Right lobe of liver (tissue), 6 donors: Measurements from ENCODE around the gene SLC25A42. TPM values are rescaled to one million over a fixed set of nuclear protein-coding genes. Genes with fewer than 3 reads are reported as not detected.
"Not testable (repeated sequence)": the region's sequence is repeated elsewhere in the genome, so short reads cannot be mapped to it uniquely, and the experiment has no call there.

Experiments used
- ATAC-seq, 4 donors: fragments of 200-7000 bp; cut with Tn5 transposase; one replicate each; pipeline ENCODE4 v1.9.1; 2020; ENCODE audit warnings: mild to moderate bottlenecking in 4 of 4, moderate library complexity in 4 of 4
- DNase-seq, 3 donors: peaks; one replicate each; pipeline ENCODE4 v3.0.0-alpha.2; 2020
- H3K27ac ChIP-seq, 3 donors: fragments of 200-600 bp; one replicate each; pipeline ENCODE4 v1.8.0; 2022
- H3K27me3 ChIP-seq, 2 donors: fragments of 200-600 bp; one replicate each; pipeline ENCODE4 v1.8.0; 2022
- H3K36me3 ChIP-seq, 4 donors: fragments of 200-600 bp; sonication (generic) in 1 of 4; one replicate each; pipeline versions ENCODE4 v1.5.1 to v1.8.0; 2017 to 2022; ENCODE audit warnings: control low read depth in 1 of 4
- H3K4me1 ChIP-seq, 4 donors: fragments of 200-600 bp; sonication (generic) in 1 of 4; one replicate each; pipeline versions ENCODE4 v1.5.1 to v1.8.0; 2017 to 2022; ENCODE audit warnings: control low read depth in 1 of 4
- H3K4me3 ChIP-seq, 3 donors: fragments of 200-600 bp; one replicate each; pipeline ENCODE4 v1.8.0; 2022
- H3K9me3 ChIP-seq, 4 donors: fragments of 200-600 bp; sonication (generic) in 1 of 4; one replicate each; pipeline versions ENCODE4 v1.5.1 to v1.8.0; 2017 to 2022; ENCODE audit warnings: control low read depth in 1 of 4
- POLR2A ChIP-seq: fragments of 450-650 bp; IDR thresholded peaks from one replicate; pipeline ENCODE4 v1.6.1; 2017; ENCODE audit warnings: antibody characterized with exemption, mild to moderate bottlenecking
- WGBS: methylation state at CpG from one replicate; pipeline ENCODE4 v1.1.6; 2018; ENCODE audit warnings: low coverage, low lambda C conversion rate; ENCODE audit not compliant: insufficient coverage; ENCODE audit errors: missing lambda C conversion rate; 5-methylcytosine and 5-hydroxymethylcytosine counted together
- intact Hi-C, 2 donors: fragments of 100-400 bp; cut with DNase I; formaldehyde crosslinking; loops; one replicate each; pipeline versions ENCODE4 v1.11.2 to v1.14.1; 2022
- total RNA-seq, 6 experiments: library from RNA; depleted of rRNA in 2 of 6; stranded (reverse); fragments of >200 nt in 2 of 6; fragmentation: NEBNext Ultra II Directional in 3 of 6; extraction: Animal tissue kit (Norgen Biotek cat#: 25700) in 3 of 6; gene quantifications; one replicate each; pipeline versions ENCODE4 v1.1.0 to v1.2.4, GENCODE V29; 2016 to 2023
- TF ChIP-seq, protein P1 (sequence below), 4 donors: fragments of 200-600 bp in 3 of 4; fragments of 450-650 bp in 1 of 4; IDR thresholded peaks; one replicate each; pipeline versions ENCODE4 v1.5.1 to v1.8.0; 2016 to 2022; ENCODE audit warnings: antibody characterized with exemption in 4 of 4, mild to moderate bottlenecking in 2 of 4
- donor health status: DM: no; HTN: yes; CAD: no.
- donor health status: DM: no; HTN: no; CAD: no.
- donor health status: DM: no; HTN: no; CAD: no.
- donor health status: DM: no; HTN: yes; CAD: no.
- donor health status: DM: no; HTN: yes; CAD: no.

The SLC25A42 gene
- total RNA-seq, 6 experiments from 2014 or later, result 20.7 to 80.7 (median 69.7) TPM

DNA sequence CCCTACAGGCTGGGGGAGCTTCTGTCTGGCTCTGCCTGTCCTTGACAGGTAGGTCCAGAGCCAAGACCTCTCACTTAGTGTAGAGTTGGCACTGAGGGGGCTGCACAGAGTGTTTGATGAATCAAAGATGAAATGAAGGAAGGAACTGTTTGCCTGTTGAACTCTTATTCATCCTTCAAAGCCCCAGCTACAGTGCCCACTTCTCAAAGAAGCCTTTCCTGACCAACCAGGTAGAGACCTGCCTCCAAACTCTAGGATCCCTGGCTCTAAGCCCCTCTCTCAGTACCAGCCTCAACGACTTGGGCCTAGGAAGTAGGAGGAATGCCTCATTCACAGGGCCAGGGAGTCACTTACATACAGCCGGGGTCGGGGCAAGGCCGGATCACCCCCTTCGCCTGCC lies 83.5 kb downstream of the SLC25A42 start:
- H3K36me3 ChIP-seq, result no peaks in the 10 kb centered on the region
- intact Hi-C loops, result no loop called here
- no peaks in the 10 kb centered on the region for H3K9me3 ChIP-seq
- ATAC-seq, result no peak
- DNase-seq, result no peak
- no peaks in the 10 kb centered on the region for H3K27me3 ChIP-seq
- WGBS, result no CpG with 5 or more reads among the region's 5 CpGs
- no peak overlapping the region for H3K27ac ChIP-seq
- no peak overlapping the region for H3K4me3 ChIP-seq
- no peaks in the 10 kb centered on the region for H3K4me1 ChIP-seq
- TF ChIP-seq POLR2A, result no peak
- TF ChIP-seq, protein P1, sequence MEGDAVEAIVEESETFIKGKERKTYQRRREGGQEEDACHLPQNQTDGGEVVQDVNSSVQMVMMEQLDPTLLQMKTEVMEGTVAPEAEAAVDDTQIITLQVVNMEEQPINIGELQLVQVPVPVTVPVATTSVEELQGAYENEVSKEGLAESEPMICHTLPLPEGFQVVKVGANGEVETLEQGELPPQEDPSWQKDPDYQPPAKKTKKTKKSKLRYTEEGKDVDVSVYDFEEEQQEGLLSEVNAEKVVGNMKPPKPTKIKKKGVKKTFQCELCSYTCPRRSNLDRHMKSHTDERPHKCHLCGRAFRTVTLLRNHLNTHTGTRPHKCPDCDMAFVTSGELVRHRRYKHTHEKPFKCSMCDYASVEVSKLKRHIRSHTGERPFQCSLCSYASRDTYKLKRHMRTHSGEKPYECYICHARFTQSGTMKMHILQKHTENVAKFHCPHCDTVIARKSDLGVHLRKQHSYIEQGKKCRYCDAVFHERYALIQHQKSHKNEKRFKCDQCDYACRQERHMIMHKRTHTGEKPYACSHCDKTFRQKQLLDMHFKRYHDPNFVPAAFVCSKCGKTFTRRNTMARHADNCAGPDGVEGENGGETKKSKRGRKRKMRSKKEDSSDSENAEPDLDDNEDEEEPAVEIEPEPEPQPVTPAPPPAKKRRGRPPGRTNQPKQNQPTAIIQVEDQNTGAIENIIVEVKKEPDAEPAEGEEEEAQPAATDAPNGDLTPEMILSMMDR (IDR thresholded peaks at IDR 0.05), result no peak

GRCh38 chr19:19148504-19148903 lies 84.7 kb downstream of the SLC25A42 start:
- H3K36me3 ChIP-seq, ATAC-seq, H3K4me3 ChIP-seq, H3K27me3 ChIP-seq, H3K27ac ChIP-seq, H3K9me3 ChIP-seq, H3K4me1 ChIP-seq, intact Hi-C loops, DNase-seq: not testable (repeated sequence)
- 86% methylated on average over 6 of the region's 8 CpGs for WGBS

DNA sequence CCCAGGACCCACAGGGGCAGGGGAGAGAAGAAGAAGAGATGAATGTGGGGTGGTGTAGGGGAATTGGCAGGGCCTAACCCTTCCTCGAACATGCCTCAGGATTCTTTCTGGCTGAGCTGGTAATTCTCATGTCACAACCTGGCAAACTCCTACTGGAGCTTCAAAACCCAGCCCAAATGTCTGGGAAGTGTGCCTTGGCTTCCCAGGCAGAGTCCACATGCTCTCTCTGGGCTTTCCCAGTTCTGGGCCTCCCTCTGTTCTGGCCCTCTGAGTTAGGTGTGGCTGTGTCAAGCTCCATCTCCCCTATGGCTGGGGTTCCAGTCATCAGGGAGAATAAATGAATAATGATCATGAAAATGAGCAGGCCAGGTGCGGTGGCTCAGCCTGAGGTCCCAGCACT lies 85.6 kb downstream of the SLC25A42 start:
- Histone ChIP-seq H3K27me3 (no peaks in the 10 kb centered on the region), H3K36me3 (no peaks in the 10 kb centered on the region)
- 75% methylated on average over 1 of the region's 2 CpGs for WGBS

DNA sequence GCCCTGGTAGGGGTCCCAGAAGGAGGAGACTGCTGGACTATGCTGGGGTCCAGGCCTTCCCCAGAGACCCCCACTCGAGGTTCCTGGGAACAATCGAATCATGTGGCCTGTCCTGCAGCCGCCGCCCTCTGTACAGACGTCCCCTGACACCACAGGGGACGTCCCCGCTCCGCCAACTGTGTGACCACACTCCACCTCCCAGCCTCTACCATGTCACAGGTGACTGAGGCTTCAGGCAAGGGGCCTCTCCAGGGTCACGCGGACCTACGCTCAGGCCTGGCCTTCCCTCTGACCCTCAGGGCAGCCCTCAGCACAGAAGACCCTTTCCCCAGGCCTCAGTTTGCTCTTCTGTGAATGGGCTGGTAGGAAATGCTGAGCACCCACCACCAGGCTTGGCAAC lies 87.6 kb downstream of the SLC25A42 start:
- H3K36me3 ChIP-seq, result no peaks in the 10 kb centered on the region
- H3K4me3 ChIP-seq, result no peak overlapping the region
- no peak overlapping the region for H3K27ac ChIP-seq
- TF ChIP-seq POLR2A, result no peak
- TF ChIP-seq, protein P1 (IDR thresholded peaks at IDR 0.05), result no peak
- no peaks in the 10 kb centered on the region for H3K9me3 ChIP-seq
- WGBS, result no CpG with 5 or more reads among the region's 11 CpGs
- ATAC-seq, result no peak
- DNase-seq, result no peak
- no peaks in the 10 kb centered on the region for H3K27me3 ChIP-seq
- no peaks in the 10 kb centered on the region for H3K4me1 ChIP-seq
- intact Hi-C loops, result no loop called here

More for the DNA sequence above, 85.6 kb downstream of the SLC25A42 start:
- ATAC-seq (no peak), DNase-seq (no peak)
- no peaks in the 10 kb centered on the region for H3K4me1 ChIP-seq
- intact Hi-C loops, result no loop called here
- H3K9me3 ChIP-seq, result no peaks in the 10 kb centered on the region
- H3K27ac ChIP-seq, result no peak overlapping the region
- H3K4me3 ChIP-seq, result no peak overlapping the region
- no peak for TF ChIP-seq POLR2A
- TF ChIP-seq, protein P1 (IDR thresholded peaks at IDR 0.05), result no peak

DNA sequence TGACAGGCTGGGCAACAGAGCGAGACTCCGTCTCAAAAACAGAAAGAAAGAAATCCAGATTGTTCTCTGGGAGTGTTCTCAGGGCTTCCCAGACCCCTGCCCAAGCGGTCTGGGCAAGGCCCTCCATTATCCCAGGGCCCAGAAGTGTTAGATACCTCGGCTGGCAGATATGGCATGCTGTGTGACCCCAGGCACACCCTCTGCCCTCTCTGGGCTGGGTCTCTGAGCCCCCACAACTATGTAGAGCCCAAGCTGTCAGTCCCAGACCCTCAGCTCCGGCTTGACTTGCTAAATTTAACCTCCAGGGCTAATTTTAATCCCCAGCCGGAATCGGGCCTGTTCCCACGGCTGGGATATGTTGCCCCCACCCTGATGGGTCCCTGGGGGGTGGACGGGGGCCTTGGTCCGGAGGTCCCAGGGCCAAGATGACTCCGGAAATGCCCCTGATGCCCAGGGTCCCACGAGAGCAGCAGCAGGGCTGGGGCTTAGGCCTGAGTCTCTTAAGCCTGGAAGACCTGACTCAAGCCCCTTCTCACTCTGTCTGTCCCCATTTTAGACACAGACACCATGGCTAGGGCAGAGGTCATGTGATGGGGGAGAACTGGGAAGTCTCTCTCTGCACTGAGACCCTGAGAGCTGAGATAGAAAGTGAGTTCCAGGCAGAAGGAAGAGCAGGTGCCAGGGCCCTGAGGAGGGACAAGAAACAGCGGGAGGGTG lies 89.0 kb downstream of the SLC25A42 start:
- DNase-seq (no peak), ATAC-seq (no peak)
- Histone ChIP-seq H3K36me3 (no peaks in the 10 kb centered on the region), H3K4me1 (no peaks in the 10 kb centered on the region), H3K27me3 (no peaks in the 10 kb centered on the region), H3K9me3 (no peaks in the 10 kb centered on the region), H3K27ac (no peak overlapping the region), H3K4me3 (no peak overlapping the region)
- intact Hi-C loops, result no loop called here
- TF ChIP-seq POLR2A, result no peak
- TF ChIP-seq, protein P1 (IDR thresholded peaks at IDR 0.05), result no peak
- 95% methylated on average over 4 of the region's 13 CpGs for WGBS
